BJ (cell line): ENCODE data around the gene PIK3C2G. TPM values are rescaled to one million over a fixed set of nuclear protein-coding genes. Genes with fewer than 3 reads are reported as not detected.
"Not testable (repeated sequence)": the region's sequence is repeated elsewhere in the genome, so short reads cannot be mapped to it uniquely, and the experiment has no call there.

ENCODE experiments used
- CTCF ChIA-PET: fragments of 350-600 bp; formaldehyde crosslinking; extraction: SDS; loops from one replicate; lab custom pipeline; 2021; ENCODE audit warnings: antibody characterized with exemption, inconsistent platforms; lab: Yijun Ruan, JAX
- POLR2A ChIA-PET: fragments of 300-600 bp; sonication (Branson Sonifier 250); formaldehyde crosslinking; extraction: SDS; loops from one replicate; lab custom pipeline; 2021; ENCODE audit warnings: antibody characterized with exemption; lab: Charles Lee
- DNase-seq: peaks from one replicate; pipeline ENCODE4 v3.0.0-alpha.2; 2011; ENCODE audit warnings: low read depth
- H3K27me3 ChIP-seq: 2 replicates; pipeline ENCODE4 v1.6.0; 2011; ENCODE audit warnings: low read length; ENCODE audit not compliant: control insufficient read depth, insufficient read depth
- H3K36me3 ChIP-seq: 2 replicates; pipeline ENCODE4 v1.5.1; 2011; ENCODE audit warnings: low read length; ENCODE audit not compliant: control insufficient read depth, insufficient read depth
- H3K4me3 ChIP-seq: 2 replicates; pipeline ENCODE4 v1.5.1; 2011; ENCODE audit warnings: low read depth, mild to moderate bottlenecking, control low read depth, low read length
- CTCF ChIP-seq: IDR thresholded peaks from 2 replicates; pipeline ENCODE4 v1.5.1; 2011; ENCODE audit warnings: low read depth, mild to moderate bottlenecking, control low read depth, inconsistent platforms, low read length, moderate library complexity; ENCODE audit not compliant: insufficient read depth
- polyA plus RNA-seq: library from polyadenylated mRNA; depleted of rRNA; stranded (reverse); fragments of >200 nt; gene quantifications from 2 replicates; pipeline ENCODE4 v1.2.3, GENCODE V29; 2011

PIK3C2G gene
- polyA plus RNA-seq, 1 experiment: not detected

- TF ChIP-seq CTCF: no peak
- ChIA-PET CTCF (interaction anchor here (0.7 to 1.5 kb wide), 2 partner anchors 65 to 66 kb away, joined by 3 to 7 read pairs; no protein-coding TSS in a partner anchor), POLR2A (no interaction called here)
- Histone ChIP-seq H3K4me3 (no peak overlapping the region), H3K27me3 (no peaks in the 10 kb centered on the region), H3K36me3 (no peaks in the 10 kb centered on the region)
- no peak for DNase-seq
Observed at GRCh38 chr12:18254081-18254480, 7.2 kb upstream of the PIK3C2G start.

GRCh38 chr12:18255004-18255403, 6.3 kb upstream of the PIK3C2G start:
- CTCF ChIA-PET: interaction anchor here (0.6 kb wide), 1 partner anchor 313 kb away, joined by 3 read pairs; no protein-coding TSS in a partner anchor
- H3K4me3 ChIP-seq, H3K27me3 ChIP-seq: not testable (repeated sequence)

GRCh38 chr12:18257251-18257650, 4.1 kb upstream of the PIK3C2G start:
- CTCF ChIA-PET: no interaction called here

More at GRCh38 chr12:18255004-18255403, 6.3 kb upstream of the PIK3C2G start:
- H3K36me3 ChIP-seq, DNase-seq, POLR2A ChIA-PET: not testable (repeated sequence)

GRCh38 chr12:18258929-18259328, 2.4 kb upstream of the PIK3C2G start:
- POLR2A ChIA-PET: no interaction called here
- CTCF ChIA-PET: no interaction called here
- no peak for DNase-seq

More at GRCh38 chr12:18257251-18257650, 4.1 kb upstream of the PIK3C2G start:
- POLR2A ChIA-PET: no interaction called here
- no peak for TF ChIP-seq CTCF
- no peak for DNase-seq
- H3K27me3 ChIP-seq: no peaks in the 10 kb centered on the region
- no peaks in the 10 kb centered on the region for H3K36me3 ChIP-seq
- no peak overlapping the region for H3K4me3 ChIP-seq

GRCh38 chr12:18259906-18260682, 1.2 kb upstream of the PIK3C2G start:
- Histone ChIP-seq H3K36me3 (no peaks in the 10 kb centered on the region), H3K4me3 (no peak overlapping the region), H3K27me3 (no peaks in the 10 kb centered on the region)
- DNase-seq: no peak
- TF ChIP-seq CTCF: no peak
- POLR2A ChIA-PET: no interaction called here
- CTCF ChIA-PET: interaction anchor here (0.7 kb wide), 1 partner anchor 922 kb away, joined by 3 read pairs; no protein-coding TSS in a partner anchor

More at GRCh38 chr12:18258929-18259328, 2.4 kb upstream of the PIK3C2G start:
- H3K27me3 ChIP-seq: no peaks in the 10 kb centered on the region
- no peak overlapping the region for H3K4me3 ChIP-seq
- H3K36me3 ChIP-seq: no peaks in the 10 kb centered on the region
- TF ChIP-seq CTCF: no peak
